NCI-H1436 treated with DMSO at 0.1 percent for 48 hours (cell line): ENCODE data around the gene ZEB1.
A peak's percentile ranks its signal among the peaks of the same experiment; 100 is the strongest.

Experiments
- DNase-seq: peaks from one replicate; lab custom pipeline; 2025; lab: John Stamatoyannopoulos, UW

ZEB1 gene

DNA sequence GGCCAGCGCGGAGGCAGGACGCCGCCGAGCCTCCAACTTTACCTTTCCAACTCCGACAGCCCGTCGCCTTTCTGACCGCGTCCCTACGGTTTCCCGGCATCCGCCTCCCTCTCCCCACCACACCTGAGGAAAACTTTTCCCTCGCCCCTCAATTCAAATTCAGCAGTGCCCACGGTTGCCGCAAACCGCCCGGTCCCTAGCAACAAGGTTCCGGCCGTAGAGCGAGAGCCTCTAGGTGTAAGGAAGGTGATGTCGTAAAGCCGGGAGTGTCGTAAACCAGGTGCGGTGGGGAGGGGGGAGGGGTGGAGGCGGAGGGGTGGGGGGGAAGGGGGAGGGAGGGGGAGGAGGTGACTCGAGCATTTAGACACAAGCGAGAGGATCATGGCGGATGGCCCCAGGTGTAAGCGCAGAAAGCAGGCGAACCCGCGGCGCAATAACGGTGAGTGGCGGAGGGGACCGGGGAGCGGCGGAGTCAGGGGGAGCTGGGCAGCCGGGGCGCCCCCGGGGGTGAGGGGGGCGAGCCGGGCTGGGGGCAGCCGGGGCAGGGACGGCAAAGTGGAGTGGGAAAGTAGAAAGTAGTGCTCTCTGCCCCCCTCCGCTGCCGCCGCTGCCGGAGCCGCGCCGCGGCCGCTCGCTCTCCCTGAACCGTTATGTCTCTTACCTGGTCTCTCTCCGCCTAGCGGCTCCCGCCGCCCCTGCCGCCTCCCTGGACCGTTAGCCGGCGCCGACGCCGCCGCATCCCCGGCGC lies at the start of gene ZEB1:
Gene ZEB1 (plus strand): TSS at position 363 of the 748 bp plus-strand sequence. CDS start 19 bp downstream, at position 382.
- DNase-seq = peak; percentile 58

GRCh38 chr10:31270954-31271353 lies 48.1 kb upstream of the ZEB1 start:
- DNase-seq = no peak

- DNase-seq = no peak
Measured at GRCh38 chr10:31272841-31273240, 46.2 kb upstream of the ZEB1 start.

GRCh38 chr10:31273789-31274188 lies 45.2 kb upstream of the ZEB1 start:
- no peak for DNase-seq

GRCh38 chr10:31274310-31274709 lies 44.7 kb upstream of the ZEB1 start:
- DNase-seq = no peak

DNA sequence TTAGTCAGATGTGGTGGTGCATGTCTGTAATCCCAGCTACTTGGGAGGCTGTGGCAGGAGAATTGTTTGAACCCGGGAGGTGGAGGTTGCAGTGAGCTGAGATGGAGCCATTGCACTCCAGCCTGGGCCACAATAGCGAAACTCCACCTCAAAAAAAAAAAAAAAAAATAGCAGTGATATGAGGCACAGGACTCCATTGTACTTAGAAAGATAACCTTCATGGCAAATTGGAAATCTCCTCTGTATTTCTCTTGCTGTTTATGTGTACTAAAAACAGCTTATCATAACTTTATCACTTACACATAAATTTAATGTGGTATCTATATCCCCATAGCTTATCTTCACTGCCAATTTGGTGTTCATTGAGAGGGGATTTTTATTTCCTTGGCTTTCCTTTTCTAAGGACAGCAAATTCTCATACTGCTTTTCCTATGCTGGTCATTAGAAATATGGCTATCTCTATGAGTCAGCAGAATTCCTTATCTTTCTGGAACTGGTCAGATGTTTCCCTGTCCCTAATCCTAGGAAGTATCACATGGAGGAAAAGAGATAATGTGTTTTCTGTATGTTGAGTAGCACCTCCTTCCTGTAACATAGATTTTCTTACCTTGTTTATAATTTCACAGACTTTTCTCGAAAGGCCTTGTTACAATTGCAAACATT lies 40.6 kb upstream of the ZEB1 start:
- no peak for DNase-seq

GRCh38 chr10:31280972-31281371 lies 38.0 kb upstream of the ZEB1 start:
- DNase-seq = no peak

- DNase-seq = no peak
Measured at GRCh38 chr10:31288001-31288400, 31.0 kb upstream of the ZEB1 start.

DNA sequence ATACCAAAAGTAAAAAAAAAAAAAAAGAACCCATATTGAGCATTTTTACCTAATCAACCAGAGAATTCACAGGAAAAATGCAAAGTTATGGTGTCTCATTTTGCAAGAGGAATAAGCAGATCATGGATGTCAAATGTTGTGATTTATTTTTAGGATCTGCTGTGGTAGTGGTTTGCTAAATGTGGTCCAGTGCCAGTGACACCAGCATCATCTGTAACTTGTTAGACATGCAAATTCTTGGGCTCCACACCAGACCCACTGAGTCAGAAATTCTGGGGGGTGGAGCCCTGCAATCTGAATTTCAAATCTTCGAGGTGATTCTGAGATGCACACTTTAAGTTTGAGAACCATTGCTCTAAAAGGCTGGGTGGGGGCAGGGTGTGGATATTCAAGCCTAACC lies 30.1 kb upstream of the ZEB1 start:
- no peak for DNase-seq

DNA sequence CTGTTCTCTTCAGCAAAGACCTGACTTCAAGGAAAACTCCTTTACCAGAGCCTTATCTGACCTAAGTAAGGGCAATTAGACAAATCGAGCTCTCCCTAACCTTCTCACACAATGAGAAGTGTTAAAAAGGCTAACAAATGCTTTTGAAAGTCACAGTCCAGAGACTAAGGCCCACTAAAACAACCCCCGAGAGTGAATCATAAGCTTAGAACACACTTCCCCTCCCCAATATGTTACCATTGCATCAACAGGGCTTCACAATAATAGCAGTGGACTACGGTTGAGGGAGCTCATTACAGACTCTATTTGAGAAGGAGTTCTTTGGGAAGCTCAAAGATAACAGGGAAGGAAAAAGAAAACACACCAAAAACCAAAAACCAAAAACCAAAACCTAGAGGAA lies 28.6 kb upstream of the ZEB1 start:
- DNase-seq = no peak

DNA sequence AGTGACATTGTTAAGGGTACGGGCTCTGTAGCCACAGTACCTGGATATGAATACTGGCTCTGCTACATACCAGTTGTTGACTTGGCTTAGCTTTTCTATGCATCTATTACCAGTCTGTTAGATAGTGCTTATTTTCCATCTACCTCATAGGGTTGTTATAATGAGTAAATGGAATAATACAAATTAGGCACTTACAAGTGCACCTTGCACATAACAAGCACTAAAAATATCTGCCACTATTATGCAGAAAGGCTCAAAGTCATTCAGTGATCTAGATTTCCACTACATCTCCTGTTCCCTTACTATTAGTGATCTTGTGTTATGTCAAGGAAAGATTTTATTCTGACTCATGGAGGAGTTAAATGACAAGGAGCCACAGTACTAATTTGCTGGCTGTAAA lies 27.9 kb upstream of the ZEB1 start:
- no peak for DNase-seq

- DNase-seq = no peak
Measured at GRCh38 chr10:31294558-31294957, 24.5 kb upstream of the ZEB1 start.

GRCh38 chr10:31296754-31297153 lies 22.3 kb upstream of the ZEB1 start:
- DNase-seq = no peak

GRCh38 chr10:31299119-31299518 lies 19.9 kb upstream of the ZEB1 start:
- peak; percentile 19 for DNase-seq

DNA sequence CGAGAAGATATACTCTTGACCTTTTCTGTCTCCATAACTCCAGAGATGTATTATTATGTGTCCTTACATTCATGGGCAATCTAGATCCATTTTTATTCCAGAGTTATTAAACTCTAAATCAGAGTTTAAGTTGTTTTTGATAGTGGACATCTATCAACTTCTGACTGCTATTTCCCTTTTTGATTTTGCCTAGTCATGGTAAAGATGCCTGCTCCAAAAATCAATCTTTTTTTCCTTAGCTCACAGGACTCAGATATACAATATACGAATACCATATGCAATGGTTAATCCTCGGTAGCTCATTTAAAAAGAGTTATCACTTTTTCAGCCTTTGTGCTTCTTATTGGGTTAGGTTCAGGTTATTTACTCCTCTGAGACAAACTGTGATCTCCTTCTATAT lies 15.8 kb upstream of the ZEB1 start:
- DNase-seq = no peak

GRCh38 chr10:31304291-31304970 lies 14.6 kb upstream of the ZEB1 start:
- DNase-seq = no peak

DNA sequence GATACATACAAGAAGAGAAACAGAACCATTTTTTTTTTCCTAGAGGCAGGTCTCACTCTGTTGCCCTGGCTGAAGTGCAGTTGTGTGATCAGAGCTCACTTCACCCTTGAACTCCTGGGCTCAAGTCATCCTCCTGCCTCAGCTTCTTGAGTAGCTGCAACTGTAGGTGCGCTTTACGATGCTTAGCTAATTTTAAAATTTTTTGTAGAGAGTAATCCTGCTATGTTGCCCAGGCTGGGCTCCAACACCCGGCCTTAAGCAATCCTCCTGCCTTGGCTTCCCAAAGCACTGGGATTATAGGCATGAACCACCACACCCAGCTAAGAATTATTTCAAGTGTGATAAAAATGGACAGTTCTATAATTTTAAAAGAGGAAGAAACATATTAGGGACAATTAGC lies 5.6 kb upstream of the ZEB1 start:
- DNase-seq = no peak

GRCh38 chr10:31314256-31315150 lies 4.5 kb upstream of the ZEB1 start:
- DNase-seq = no peak

GRCh38 chr10:31315453-31315852 lies 3.6 kb upstream of the ZEB1 start:
- DNase-seq = no peak

- no peak for DNase-seq
Measured at GRCh38 chr10:31317171-31317570, 1.8 kb upstream of the ZEB1 start.

DNA sequence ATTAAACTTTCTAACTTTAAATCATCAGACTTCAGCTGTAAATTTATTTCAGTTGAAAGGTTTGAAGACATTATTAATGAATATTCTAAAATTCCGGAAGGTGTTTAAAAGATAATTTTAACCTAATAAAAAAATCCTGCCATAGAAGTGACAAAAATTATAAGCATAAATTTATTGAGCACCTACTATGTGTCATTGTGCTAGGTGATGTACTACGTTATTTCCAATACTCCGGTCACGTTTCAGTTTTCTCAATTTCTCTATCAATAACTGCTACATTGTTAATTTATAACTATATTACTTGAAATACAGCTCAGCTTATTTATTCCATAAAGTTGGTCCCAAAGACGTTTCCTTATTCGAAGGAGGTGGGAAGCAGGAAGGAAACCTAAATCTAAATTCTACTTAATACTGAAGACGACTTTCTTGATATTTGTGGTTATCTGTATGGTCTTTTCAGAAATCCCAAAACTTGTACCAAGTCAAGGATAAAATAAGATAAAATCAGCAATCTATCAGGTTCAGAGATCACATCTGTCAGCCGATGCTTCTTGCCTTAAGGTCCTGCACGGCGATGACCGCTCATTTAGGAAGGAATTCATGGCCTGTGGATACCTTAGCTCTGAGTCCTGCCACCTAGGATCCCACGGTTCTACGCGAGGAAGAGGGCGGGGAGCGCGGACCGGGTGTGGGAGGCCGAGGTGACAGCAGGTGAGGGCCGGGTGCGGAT lies 1.2 kb upstream of the ZEB1 start:
- no peak for DNase-seq
